Measurements from ENCODE around the gene ARHGEF40.

ARHGEF40 gene

DNA sequence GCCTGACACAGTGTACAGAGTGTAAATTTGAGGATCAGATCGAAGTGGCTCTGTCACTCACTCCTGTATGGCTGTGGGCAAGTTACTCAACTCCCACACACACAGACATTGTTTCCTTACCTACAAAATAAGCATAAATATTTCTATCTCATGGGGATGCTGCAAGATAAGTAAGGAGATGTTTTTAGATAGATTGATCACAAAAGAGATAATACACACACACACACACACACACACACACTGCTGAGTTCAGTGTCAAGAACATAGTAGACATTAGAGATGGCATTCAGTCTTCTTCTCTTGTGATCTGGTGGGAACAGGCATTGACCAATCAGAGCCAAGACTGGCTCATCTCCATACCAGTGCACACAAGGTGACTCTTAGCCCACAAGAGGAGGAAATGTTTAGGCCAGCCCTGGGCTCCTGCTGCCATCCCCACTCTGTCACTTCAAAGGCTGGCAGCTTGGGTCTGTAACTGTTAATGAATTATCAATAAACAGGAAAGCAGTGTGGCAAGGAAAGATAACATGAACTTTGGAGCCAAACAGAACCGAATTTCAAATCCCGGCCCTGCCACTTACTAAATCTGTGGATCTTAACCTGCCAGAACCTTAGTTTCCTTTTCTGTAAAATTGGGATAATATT, 15.9 kb upstream of the ARHGEF40 start:
- Histone ChIP-seq H3K9me3 (ENCODE audit: insufficient read depth, low read length, severe bottlenecking) (no peaks in the 10 kb centered on the region), H4K20me1 (ENCODE audit: insufficient read depth, low read length) (no peaks in the 10 kb centered on the region), H3K4me1 (ENCODE audit: insufficient read depth, low read length) (no peaks in the 10 kb centered on the region), H3K36me3 (ENCODE audit: insufficient read depth, low read length) (no peaks in the 10 kb centered on the region), H3K79me2 (ENCODE audit: insufficient read depth, low read length) (no peaks in the 10 kb centered on the region), H3K27ac (ENCODE audit: low read length) (no peak overlapping the region), H3K27me3 (ENCODE audit: insufficient read depth, low read length, poor library complexity) (peaks cover 25% of the 10 kb centered on the region), H3K4me3 (ENCODE audit: low read depth in 1 of 2, low read length in 2 of 2) (no peak overlapping the region), H3K9ac (ENCODE audit: low read depth, low read length) (no peak overlapping the region), H3K4me2 (ENCODE audit: insufficient read depth, low read length) (no peak overlapping the region), H2AFZ (ENCODE audit: low read depth, low read length) (no peak overlapping the region)
- DNase-seq (no peak), ATAC-seq (ENCODE audit: insufficient read depth, low read depth) (no peak)
- TF ChIP-seq EZH2 (IDR thresholded peaks at IDR 0.05; ENCODE audit: borderline replicate concordance, low read depth, low read length, severe bottlenecking) = no peak
- TF ChIP-seq, protein P1, sequence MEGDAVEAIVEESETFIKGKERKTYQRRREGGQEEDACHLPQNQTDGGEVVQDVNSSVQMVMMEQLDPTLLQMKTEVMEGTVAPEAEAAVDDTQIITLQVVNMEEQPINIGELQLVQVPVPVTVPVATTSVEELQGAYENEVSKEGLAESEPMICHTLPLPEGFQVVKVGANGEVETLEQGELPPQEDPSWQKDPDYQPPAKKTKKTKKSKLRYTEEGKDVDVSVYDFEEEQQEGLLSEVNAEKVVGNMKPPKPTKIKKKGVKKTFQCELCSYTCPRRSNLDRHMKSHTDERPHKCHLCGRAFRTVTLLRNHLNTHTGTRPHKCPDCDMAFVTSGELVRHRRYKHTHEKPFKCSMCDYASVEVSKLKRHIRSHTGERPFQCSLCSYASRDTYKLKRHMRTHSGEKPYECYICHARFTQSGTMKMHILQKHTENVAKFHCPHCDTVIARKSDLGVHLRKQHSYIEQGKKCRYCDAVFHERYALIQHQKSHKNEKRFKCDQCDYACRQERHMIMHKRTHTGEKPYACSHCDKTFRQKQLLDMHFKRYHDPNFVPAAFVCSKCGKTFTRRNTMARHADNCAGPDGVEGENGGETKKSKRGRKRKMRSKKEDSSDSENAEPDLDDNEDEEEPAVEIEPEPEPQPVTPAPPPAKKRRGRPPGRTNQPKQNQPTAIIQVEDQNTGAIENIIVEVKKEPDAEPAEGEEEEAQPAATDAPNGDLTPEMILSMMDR (IDR thresholded peaks at IDR 0.05; ENCODE audit: borderline replicate concordance, extremely low read depth, low read length, poor library complexity, severe bottlenecking) = no peak

DNA sequence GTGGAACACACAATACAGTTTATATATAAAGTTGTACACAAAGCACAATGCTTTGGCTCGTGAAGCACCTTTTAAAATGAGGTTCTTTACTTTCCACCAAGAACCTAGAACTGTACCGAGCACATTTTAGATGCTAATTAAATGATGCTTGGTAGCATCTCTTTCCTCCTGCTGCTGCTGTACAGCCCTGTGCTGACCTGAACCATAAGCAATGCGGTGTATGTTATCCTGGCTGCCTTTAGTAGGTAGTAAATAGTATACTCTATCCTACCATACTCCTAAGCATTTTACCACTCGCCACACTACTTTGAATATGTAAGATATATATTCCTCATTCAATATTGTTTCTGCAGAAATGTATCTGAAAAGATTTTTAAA, 15.3 kb upstream of the ARHGEF40 start:
- Histone ChIP-seq H4K20me1 (ENCODE audit: insufficient read depth, low read length) (no peaks in the 10 kb centered on the region), H3K27ac (ENCODE audit: low read length) (no peak overlapping the region), H3K27me3 (ENCODE audit: insufficient read depth, low read length, poor library complexity) (peaks cover 21% of the 10 kb centered on the region), H3K4me2 (ENCODE audit: insufficient read depth, low read length) (no peak overlapping the region), H3K9ac (ENCODE audit: low read depth, low read length) (no peak overlapping the region), H3K4me1 (ENCODE audit: insufficient read depth, low read length) (no peaks in the 10 kb centered on the region), H2AFZ (ENCODE audit: low read depth, low read length) (no peak overlapping the region), H3K9me3 (ENCODE audit: insufficient read depth, low read length, severe bottlenecking) (no peaks in the 10 kb centered on the region), H3K36me3 (ENCODE audit: insufficient read depth, low read length) (no peaks in the 10 kb centered on the region), H3K4me3 (ENCODE audit: low read depth in 1 of 2, low read length in 2 of 2) (no peak overlapping the region), H3K79me2 (ENCODE audit: insufficient read depth, low read length) (no peaks in the 10 kb centered on the region)
- TF ChIP-seq, protein P1 (IDR thresholded peaks at IDR 0.05; ENCODE audit: borderline replicate concordance, extremely low read depth, low read length, poor library complexity, severe bottlenecking) = no peak
- no peak for TF ChIP-seq EZH2 (IDR thresholded peaks at IDR 0.05; ENCODE audit: borderline replicate concordance, low read depth, low read length, severe bottlenecking)
- DNase-seq (no peak), ATAC-seq (ENCODE audit: insufficient read depth, low read depth) (no peak)

- TF ChIP-seq EZH2 (IDR thresholded peaks at IDR 0.05; ENCODE audit: borderline replicate concordance, low read depth, low read length, severe bottlenecking) = no peak
- TF ChIP-seq, protein P1 (IDR thresholded peaks at IDR 0.05; ENCODE audit: borderline replicate concordance, extremely low read depth, low read length, poor library complexity, severe bottlenecking) = no peak
- Histone ChIP-seq H3K36me3 (ENCODE audit: insufficient read depth, low read length) (no peaks in the 10 kb centered on the region), H4K20me1 (ENCODE audit: insufficient read depth, low read length) (no peaks in the 10 kb centered on the region), H3K9me3 (ENCODE audit: insufficient read depth, low read length, severe bottlenecking) (no peaks in the 10 kb centered on the region), H3K4me1 (ENCODE audit: insufficient read depth, low read length) (no peaks in the 10 kb centered on the region), H3K4me3 (ENCODE audit: low read depth in 1 of 2, low read length in 2 of 2) (no peak overlapping the region), H3K27me3 (ENCODE audit: insufficient read depth, low read length, poor library complexity) (peaks cover 23% of the 10 kb centered on the region), H3K27ac (ENCODE audit: low read length) (no peak overlapping the region), H3K4me2 (ENCODE audit: insufficient read depth, low read length) (no peak overlapping the region), H2AFZ (ENCODE audit: low read depth, low read length) (no peak overlapping the region), H3K79me2 (ENCODE audit: insufficient read depth, low read length) (no peaks in the 10 kb centered on the region), H3K9ac (ENCODE audit: low read depth, low read length) (no peak overlapping the region)
- no peak for DNase-seq
- ATAC-seq (ENCODE audit: insufficient read depth, low read depth) = no peak
Measured at GRCh38 chr14:21055432-21056117, 14.5 kb upstream of the ARHGEF40 start.
